IPS-11a (cell line): ENCODE data around the gene ZSCAN20.

Source experiments
- H3K4me3 ChIP-seq: one replicate; pipeline ENCODE4 v1.5.1; 2013; ENCODE audit warnings: low read depth, low read length, control low read depth

Gene ZSCAN20

DNA sequence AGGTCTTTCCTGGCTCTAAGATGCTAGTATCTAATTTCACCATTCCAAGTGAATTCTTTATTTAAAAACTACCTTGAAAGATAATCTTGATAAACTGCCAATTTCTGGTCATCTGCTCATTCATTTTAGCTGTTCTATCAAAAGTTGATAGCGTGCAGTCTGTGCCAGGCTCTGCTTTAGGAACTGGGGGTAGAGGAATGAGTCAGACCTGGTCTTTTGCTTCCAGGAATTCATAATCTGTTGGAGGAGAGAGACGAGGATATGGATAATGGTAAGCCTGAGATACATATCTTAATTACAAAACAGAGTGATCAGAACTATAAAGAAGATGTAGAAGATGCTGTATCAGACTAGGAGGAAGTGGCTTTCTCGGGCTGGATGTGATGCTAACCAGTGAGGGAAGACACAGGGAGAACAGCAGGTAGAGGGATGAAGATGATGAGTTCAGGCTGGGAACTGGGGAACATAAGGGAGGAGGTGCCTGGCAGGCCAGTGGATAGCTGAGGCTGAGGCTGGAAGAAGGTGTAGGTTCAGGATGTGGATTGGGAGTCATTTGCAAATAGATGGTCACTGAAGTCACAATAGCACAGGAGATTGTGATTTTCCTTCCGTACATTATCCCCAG lies 29.3 kb upstream of the ZSCAN20 start:
- H3K4me3 ChIP-seq = no peak overlapping the region

DNA sequence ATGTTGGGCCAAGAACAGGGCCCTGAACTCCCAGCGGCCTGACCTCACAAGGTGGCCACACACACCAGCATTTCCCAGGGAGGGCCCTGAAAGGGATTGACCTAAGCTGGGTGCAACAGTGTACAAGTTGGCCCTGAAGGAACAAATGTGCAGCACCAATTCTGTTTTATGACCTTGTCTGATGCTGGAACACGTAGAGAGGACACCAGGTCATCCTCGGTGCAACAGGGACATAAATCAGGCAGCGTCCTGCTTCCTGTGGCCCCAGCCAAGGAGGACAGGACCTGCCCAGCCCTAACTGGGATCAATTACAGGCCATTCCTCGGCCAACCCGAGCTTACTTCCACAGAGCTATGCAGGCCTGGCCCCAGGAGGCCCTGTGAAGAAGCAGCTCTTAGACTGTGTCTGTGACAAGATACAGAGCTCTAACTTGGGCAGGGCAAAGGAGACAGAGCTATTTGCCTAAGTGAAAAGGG lies 28.7 kb upstream of the ZSCAN20 start:
- no peak overlapping the region for H3K4me3 ChIP-seq

DNA sequence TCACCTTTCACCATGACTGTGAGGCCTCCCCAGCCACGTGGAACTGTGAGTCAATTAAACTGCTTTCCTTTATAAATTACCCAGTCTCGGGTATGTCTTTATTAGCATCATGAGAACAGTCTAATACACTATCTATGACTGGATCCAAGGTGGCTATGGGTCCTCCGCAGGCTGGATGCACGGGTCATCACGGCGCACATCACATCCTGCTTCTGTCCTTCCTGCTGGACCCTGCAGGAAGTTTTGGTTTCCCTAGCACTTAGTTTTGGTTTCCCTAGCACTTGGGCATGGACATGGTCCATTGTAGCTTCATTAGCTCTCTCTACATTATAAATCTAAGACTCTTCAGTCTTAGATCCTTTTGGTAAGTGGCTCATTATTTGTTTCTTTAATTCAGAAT lies 27.3 kb upstream of the ZSCAN20 start:
- no peak overlapping the region for H3K4me3 ChIP-seq

DNA sequence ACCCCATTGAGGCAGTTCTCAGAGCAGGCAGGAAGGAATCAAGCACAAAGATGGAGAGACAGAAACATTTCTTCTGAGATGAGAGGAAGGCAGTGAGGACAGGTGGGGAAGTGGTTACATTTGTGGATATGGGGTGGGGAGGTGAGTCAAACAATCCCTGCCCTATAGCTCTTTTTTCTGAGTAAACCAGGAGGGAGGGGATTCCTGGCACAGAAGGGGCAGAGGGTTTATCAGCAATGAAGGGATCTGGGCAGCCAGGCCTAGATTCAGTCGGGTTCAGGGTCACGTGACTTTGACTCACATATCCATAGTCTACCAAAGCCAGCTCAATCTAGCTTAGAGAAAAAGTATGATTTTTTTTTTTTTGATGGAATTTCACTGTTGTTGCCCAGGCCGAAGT lies 25.9 kb upstream of the ZSCAN20 start:
- H3K4me3 ChIP-seq = no peak overlapping the region

DNA sequence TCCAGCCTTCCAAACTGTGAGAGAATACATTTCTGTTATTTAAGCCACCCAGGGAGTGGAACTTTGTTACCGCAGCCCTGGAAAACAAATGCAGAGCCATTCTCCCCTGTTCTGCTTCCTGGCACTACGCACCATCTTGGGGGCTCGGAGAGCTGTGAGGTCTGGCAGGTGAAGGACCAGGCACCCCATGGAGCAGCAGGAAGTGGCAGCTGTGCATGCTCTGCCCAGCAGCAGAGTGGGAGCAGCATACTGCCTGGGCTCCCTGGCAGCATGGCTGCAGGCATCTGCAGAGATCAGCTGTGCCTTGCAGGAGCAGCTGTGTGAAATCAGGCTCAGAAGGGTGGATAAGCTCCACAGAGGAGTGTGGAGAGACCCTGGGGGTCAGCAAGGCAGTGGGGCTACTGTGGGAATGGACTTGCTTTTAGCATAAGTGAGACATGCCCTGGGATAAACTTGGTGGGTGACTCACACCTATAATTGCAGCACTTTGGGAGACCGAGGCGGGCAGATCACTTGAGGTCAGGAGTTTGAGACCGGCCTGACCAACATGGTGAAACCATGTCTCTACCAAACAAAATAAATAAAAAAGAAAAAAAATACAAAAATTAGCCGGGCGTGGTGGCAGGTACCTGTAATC lies 17.7 kb upstream of the ZSCAN20 start:
- no peak overlapping the region for H3K4me3 ChIP-seq

DNA sequence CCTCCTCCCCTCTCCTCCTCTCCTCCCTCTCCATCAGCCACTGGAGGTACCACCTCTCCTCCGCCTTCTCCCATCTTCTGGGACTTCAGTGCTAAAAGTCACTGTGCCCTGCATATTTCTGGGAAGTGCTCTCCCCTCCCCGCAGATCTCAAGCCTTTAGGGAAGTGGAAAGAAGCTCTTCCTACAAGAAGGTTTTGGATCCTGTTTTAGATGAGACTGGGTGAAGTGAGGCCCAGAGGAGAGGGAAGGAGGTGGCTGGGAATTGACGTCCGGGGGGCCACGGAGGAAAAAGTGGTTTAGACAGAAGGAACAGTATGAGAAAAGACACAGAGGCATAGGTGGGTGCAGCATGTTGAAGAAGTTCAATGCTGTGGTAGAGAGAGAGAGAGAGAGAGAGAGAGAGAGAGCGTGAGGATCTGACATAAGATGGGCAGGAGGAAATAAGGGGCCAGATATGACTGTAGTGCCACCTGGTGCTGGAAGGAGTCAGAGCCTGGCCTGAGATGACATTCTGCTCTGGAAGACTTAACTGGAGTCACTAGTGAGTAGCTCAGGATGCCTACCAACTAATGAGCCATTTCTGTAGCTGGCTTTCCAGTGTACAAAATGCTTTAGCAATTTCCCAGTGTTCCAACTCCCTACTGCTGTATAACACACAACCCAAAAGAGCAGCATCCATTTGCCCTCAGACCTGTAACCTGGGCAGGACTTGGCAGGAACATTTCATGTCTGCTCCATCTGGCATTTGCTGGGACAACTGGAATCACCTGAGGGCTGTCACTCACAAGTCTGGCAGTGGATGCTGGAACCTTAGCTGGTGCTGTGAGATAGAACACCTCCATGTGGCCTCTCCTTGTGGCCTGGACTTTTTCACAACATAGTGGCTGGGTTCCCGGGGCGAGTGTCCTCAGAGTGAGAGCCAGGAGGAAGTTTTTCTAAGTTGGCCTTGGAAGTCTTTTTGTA lies 16.6 kb upstream of the ZSCAN20 start:
- H3K4me3 ChIP-seq = no peak overlapping the region

DNA sequence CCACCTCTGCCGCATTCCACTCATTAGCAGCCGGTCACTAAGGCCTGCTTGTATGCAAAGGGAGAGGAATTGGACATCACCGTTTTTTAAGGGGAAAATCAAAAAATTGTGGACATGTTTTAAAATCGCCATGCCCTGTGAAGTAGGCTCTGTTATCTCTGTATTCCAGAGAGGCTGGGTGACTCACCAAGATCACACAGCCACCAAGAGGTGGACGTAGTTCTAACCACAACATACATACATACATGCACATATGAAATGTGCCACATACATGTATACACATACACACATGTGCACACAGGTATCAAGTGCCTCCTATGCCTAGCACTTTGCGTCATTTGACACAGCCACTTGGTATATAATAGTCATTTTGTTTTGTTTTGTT lies 16.0 kb upstream of the ZSCAN20 start:
- no peak overlapping the region for H3K4me3 ChIP-seq

DNA sequence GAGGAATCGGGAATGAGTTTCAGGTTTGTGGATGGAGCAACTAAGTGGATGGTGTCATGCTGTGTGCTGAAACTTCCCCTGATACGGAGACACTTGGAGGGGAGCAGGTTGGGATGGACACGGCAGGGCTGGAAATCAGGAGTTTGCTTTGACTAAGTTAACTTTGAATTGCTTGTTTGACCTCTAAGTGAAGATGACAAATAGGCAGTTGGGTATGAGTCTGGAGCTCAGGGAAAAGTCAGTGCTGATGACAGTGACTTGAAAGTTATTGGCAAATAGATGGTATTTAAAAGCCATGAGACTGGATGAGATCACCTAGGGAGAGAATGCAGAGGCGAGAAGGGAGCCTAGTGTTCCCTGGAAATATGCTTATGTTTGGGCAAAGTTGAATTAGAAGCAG lies 12.8 kb upstream of the ZSCAN20 start:
- H3K4me3 ChIP-seq = no peak overlapping the region

DNA sequence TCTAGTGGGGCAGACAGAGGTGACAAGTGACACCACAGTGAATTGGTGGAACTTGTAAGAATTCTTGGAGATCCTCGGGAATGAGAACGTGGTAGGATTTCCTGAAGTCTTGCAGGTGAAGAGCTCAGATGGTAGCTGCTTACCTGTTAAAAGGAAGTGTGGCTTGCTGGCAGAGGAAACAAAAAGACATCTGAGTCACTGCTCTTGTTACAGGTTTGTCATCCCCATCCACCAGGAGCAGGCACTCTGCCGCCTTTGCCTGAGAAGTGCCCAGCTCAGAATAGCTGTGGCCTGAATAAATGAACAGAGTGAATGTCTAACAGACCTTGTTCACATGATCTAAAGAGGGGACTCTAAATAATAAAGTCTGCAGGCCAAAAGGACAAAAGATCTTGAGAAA lies 12.3 kb upstream of the ZSCAN20 start:
- H3K4me3 ChIP-seq = no peak overlapping the region

DNA sequence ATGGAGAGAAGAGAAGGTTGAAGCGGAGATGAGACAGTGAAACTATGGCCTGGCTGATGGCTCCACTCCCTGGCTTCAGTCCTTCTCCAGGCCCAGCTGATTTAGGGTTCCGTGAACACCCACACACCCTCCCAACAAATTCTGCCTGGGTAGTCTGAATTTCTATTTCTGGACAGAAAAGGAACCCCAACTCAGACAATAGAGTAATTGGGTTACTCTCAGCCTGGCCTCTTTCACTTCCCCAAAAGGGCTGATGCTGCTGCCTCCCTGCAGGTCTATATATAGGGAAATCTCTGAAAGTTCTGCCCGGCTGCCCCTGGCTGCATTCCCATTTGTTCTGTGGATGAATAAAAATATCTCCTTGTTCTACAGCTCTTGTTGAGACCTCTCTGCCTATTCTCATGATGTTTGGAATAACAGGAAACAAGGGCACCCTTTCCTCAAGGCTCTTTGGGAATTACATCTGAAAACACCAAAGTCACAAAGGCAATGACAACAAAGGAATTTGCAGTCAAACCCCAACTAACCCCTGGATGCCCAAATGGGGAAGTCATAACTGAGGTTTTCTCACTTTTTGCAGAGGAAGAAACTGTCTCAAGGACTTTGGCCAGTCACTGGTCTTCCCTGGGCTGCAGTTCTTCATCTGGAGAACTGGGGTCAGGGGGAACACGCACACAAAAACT lies 11.4 kb upstream of the ZSCAN20 start:
- H3K4me3 ChIP-seq = no peak overlapping the region

DNA sequence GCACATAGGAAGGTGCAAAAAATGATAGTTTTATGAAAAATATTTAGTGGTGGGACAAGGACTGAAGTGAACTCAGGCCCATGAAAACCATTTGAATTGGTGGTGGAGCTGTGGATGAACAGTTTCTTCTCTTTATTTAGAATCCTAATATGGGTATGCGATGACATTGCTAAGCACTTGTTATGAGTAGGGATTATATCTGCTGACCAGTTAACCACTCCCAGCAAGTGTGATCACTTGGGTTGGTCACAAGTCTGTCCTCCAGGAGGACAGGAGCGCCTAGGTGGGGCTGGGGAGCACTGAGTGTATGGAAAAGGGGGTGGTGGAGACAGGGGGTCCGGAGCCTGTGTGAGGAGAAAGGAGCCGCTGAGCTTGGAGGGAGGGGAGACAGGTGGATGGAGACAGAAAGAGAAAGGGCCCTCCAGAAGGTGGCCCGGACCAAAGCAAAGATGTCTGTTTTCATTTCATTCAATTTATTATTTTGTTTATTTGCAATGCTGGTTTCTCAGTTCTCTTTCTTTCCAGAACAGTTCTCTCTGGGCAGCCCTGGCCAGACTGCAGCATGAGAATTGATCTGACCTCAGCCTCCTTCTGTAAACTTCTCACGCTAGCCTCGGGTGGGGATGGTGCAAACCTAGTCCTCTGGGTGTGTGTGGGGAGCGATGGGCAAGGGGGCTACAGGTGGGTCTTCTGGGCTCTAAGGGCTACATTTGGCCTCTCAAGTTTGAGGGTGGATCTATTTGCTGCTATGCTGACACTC lies 9.9 kb upstream of the ZSCAN20 start:
- H3K4me3 ChIP-seq = no peak overlapping the region

DNA sequence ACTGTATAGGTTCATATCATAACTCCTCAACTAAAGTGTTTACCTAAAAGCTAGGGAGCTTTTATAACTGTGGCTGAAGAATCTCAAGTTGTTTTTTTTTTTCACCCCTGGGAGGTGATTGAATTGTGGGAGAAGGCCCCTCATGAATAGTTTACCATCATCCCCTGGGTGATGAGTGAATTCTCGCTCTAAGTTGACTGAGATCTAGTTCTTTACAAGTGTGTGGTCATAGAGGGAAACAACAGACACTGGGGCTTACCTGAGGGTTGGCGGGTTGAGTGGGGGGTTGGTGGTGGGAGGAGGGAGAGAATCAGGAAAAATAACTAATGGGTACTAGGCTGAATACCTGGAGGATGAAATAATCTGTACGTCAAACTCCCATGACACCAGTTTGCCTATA lies 7.9 kb upstream of the ZSCAN20 start:
- no peak overlapping the region for H3K4me3 ChIP-seq

DNA sequence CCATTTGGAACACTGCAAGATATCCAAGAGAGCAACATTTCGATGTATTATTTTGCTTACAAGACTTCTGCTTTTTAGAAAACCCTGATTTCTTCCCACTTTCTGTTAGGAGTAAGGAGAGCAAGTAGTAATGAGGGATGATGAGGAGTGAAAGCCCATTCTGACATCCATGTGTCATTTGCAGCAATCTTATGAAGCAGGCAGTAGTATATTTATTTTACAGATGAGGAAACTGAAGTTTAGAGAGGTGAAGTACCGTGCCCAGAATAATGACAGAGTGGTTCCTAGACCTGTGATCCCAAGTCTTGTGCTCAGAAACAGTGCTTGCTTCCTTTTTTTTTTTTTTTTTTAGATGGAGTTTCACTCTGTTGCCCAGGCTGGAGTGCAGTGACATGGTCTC lies 7.1 kb upstream of the ZSCAN20 start:
- no peak overlapping the region for H3K4me3 ChIP-seq

DNA sequence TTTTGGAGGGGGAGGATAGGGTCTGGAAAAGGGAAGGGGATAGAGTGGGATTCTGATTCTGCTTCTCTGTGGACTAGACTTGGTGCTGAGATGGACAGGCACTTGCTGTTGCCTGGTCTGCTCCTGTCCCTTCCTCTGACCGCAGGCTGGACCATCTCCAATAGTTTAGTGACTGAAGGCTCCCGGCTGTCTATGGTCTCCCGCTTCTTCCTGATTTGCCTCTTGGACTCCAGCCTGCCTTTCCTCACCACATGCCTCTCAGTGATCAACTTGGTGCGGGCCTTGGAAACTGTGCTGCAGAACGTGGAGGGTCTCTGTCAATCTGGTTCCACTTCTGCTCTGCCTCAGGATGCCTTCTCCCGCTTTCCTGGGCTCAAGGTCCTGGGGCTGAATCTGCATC lies 6.3 kb upstream of the ZSCAN20 start:
- no peak overlapping the region for H3K4me3 ChIP-seq

DNA sequence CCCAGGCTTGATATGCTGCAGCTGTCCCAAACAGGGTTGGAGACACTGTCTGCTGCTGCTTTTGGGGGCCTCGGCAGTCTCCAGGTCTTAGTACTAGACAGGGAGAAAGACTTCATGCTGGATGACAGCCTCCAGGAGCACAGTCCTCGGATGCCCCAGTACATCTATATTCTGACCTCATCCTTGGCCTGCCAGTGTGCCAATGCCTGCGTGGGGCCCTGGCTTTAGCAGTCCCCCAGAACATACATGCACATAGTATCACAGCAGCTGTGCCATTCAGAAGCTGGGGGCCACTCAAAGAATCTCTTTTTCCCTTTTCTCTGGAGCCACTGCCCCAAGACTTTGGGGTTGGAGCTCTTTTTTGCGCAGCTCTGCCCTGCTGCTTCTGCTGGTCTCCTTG lies 4.4 kb upstream of the ZSCAN20 start:
- H3K4me3 ChIP-seq = no peak overlapping the region

DNA sequence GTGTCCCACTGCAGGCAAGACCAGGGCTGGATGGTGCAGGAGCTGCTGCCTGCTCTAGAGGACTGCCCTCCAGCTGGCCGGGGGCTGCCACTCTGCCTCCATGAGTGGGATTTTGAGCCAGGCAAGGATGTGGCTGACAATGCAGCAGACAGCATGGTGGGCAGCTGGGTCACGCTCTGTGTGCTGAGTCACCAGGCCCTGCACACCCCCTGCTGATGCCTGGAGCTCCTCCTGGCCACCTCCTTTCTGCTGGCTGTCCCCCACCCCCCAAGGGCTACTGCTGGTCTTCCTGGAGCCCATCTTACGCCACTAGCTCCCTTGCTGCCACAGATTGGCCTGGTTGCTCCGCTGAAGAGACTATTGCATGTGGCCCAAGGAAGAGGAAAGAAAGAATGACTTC lies 3.9 kb upstream of the ZSCAN20 start:
- H3K4me3 ChIP-seq = no peak overlapping the region

DNA sequence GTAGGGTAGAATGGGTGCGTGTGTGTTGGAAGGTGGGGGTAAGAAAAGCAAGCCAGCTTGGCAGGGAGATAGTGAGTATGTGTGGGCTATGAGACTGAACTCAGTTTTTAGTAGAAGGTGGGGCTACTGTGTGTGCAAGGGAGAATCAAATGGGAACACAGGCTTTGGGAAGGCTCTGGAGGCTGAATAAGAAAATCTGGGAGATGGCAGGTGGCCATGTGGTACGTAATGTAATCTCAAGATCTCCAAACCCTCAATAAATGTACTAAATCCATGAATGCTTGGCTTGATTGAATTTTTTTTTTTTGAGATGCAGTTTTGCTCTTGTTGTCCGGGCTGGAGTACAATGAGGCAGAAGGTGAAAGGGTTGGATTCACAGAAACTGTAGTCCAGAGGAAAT lies 3.5 kb upstream of the ZSCAN20 start:
- H3K4me3 ChIP-seq = no peak overlapping the region

DNA sequence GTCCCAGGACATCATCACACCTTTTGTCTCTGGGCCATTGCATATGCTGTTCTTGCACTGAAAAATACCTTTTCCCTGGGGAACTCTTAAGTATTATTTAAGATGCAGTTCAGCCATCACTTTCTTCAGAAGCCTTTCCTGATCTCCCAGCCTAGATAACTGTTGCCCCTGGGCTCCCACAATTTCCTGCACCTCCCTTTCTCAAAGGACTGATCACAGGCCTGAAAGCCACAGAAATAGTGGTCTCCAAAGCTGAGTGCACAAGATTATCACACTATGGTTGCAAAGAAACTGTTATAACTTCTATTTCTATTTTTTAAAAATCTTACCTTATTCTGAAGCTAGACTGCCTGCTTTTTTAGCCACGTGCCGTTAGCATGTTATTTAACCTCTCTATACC lies 2.8 kb upstream of the ZSCAN20 start:
- H3K4me3 ChIP-seq = no peak overlapping the region

DNA sequence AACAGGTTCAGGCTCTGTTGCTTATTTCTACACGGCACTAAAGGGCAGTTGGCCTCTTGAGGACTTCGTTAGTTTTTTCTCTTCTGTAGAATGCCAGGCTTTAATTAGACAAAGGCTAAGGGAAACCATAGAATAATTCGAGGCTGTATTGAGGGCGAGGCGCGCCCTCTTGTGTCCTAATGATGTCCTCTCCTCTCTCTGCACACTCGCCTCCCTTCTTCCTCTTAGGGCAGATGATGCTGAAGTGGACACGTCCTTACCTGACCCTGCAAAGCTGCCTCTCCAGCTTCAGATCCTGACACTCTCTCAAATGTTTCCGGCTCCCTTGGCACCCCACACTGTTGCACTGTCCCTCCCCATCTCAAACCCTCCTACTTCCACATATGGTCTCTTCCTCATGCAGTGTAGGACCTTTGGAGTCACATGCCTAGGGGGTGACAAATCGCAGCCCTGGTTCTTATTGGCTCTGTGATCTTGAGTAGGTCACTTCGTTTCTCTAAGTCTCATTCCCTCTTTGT lies 1.9 kb upstream of the ZSCAN20 start:
- H3K4me3 ChIP-seq = no peak overlapping the region

DNA sequence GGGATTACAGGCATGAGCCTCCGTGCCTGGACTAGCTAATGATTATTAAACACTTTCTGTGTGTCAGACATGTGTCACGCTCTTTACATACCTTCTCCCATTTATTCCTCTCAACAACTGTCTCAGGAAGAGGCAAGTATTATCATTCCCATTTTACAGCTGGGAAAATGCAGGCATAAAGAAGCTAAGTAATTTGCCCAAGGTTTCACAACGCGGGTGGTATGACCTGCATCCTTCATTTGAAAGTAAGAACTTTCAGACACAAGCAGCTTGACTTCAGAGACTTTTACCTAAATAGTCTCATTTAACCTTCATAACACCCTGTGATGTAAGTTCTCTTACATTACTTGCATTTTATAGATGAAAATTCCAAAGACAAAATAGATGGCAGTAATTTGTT lies 1.0 kb upstream of the ZSCAN20 start:
- H3K4me3 ChIP-seq = no peak overlapping the region
